Middle frontal gyrus (tissue), 1 donor: ENCODE results near the gene WWTR1.

Experiments
- DNase-seq: peaks from one replicate; pipeline ENCODE4 v3.0.0-alpha.2; 2015; ENCODE audit warnings: low spot score; ENCODE audit errors: extremely low spot score

Gene WWTR1

GRCh38 chr3:149625795-149626194, 32.0 kb downstream of the WWTR1 start:
- DNase-seq = no peak

- DNase-seq = no peak
Measured at GRCh38 chr3:149623824-149624223, 34.0 kb downstream of the WWTR1 start.

- no peak for DNase-seq
Measured at GRCh38 chr3:149621218-149622005, 36.4 kb downstream of the WWTR1 start.

GRCh38 chr3:149620291-149621020, 37.4 kb downstream of the WWTR1 start:
- DNase-seq = no peak

- DNase-seq = no peak
Measured at GRCh38 chr3:149619136-149619535, 38.7 kb downstream of the WWTR1 start.

GRCh38 chr3:149618151-149619123, 39.4 kb downstream of the WWTR1 start:
- no peak for DNase-seq

- no peak for DNase-seq
Measured at GRCh38 chr3:149615731-149616221, 42.0 kb downstream of the WWTR1 start.

GRCh38 chr3:149613988-149614387, 43.8 kb downstream of the WWTR1 start:
- DNase-seq = no peak

- no peak for DNase-seq
Measured at GRCh38 chr3:149612456-149612855, 45.4 kb downstream of the WWTR1 start.

- no peak for DNase-seq
Measured at GRCh38 chr3:149611149-149611548, 46.7 kb downstream of the WWTR1 start.

- DNase-seq = no peak
Measured at GRCh38 chr3:149610351-149611105, 47.3 kb downstream of the WWTR1 start.

GRCh38 chr3:149609595-149609994, 48.2 kb downstream of the WWTR1 start:
- no peak for DNase-seq

- no peak for DNase-seq
Measured at GRCh38 chr3:149608987-149609386, 48.8 kb downstream of the WWTR1 start.

- DNase-seq = no peak
Measured at GRCh38 chr3:149605902-149606301, 51.9 kb downstream of the WWTR1 start.

- no peak for DNase-seq
Measured at GRCh38 chr3:149604125-149604875, 53.5 kb downstream of the WWTR1 start.

- no peak for DNase-seq
Measured at GRCh38 chr3:149603126-149604074, 54.4 kb downstream of the WWTR1 start.

- DNase-seq = no peak
Measured at GRCh38 chr3:149600634-149601033, 57.2 kb downstream of the WWTR1 start.

- no peak for DNase-seq
Measured at GRCh38 chr3:149599236-149599635, 58.6 kb downstream of the WWTR1 start.
